ENCODE results near the gene SLC44A4. TPM values are rescaled to one million over a fixed set of nuclear protein-coding genes. Genes with fewer than 3 reads are reported as not detected.

The SLC44A4 gene
- total and polyA plus RNA-seq, 9 of the 15 experiments (the other 6 are each of a cell fraction or from before 2014, with no cell fraction given), result 7.9 to 18.6 (median 11.2) TPM

DNA sequence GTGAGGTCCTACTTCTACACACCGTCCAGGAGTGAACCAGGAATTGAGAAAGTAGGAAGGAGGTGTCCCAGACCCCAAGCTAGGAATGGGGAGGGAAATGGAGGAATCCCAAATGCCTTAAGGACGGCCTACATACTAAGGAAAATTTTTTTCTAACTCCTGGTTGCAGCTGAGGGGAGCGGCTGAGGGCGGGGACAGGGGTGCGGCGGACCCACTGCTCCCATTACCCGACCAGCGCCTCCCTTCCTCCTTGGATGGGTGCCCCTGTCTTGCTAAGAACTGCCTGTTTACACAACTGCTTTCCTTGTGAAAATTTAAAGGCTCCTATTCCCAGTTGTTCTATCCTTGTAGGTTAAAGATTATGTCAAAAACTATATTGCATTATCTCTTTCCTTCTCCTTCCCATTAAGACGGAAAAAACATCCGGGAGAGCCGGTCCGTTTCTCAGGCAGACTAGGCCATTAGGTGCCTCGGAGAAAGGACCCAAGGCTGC lies 52.0 kb downstream of the SLC44A4 start (continued):
- TF ChIP-seq ETV1 (tag; conservative IDR thresholded peaks at IDR 0.05; ENCODE audit: low read depth) (peak; percentile 82), PHF8 (IDR thresholded peaks at IDR 0.05; ENCODE audit: borderline replicate concordance, low read length) (peak; percentile 52), NFATC3 (IDR thresholded peaks at IDR 0.05) (peak; percentile 71; the same call in 1 of the 2 replicates), PHB (CRISPR knock-in tag; IDR thresholded peaks at IDR 0.05) (0 out of 2 replicates have a peak, but pooled peaks have one; percentile 41), KDM5B (IDR thresholded peaks at IDR 0.05; ENCODE audit: insufficient replicate concordance, low read depth, low read length) (peak; percentile 39), ETS2 (tag; IDR thresholded peaks at IDR 0.05; ENCODE audit: borderline replicate concordance, poor library complexity, severe bottlenecking) (no peak), TRIM28 (IDR thresholded peaks at IDR 0.05) (peak; percentile 63; the same call in 1 of the 2 replicates), ZNF583 (CRISPR knock-in tag; IDR thresholded peaks at IDR 0.05) (0 out of 2 replicates have a peak, but pooled peaks have one; percentile 21), MEF2D (tag; conservative IDR thresholded peaks at IDR 0.05; ENCODE audit: low read depth) (peak; percentile 64; the same call in 1 of the 2 replicates)
- TF ChIP-seq, protein P1, sequence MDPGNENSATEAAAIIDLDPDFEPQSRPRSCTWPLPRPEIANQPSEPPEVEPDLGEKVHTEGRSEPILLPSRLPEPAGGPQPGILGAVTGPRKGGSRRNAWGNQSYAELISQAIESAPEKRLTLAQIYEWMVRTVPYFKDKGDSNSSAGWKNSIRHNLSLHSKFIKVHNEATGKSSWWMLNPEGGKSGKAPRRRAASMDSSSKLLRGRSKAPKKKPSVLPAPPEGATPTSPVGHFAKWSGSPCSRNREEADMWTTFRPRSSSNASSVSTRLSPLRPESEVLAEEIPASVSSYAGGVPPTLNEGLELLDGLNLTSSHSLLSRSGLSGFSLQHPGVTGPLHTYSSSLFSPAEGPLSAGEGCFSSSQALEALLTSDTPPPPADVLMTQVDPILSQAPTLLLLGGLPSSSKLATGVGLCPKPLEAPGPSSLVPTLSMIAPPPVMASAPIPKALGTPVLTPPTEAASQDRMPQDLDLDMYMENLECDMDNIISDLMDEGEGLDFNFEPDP (CRISPR knock-in tag; IDR thresholded peaks at IDR 0.05), result 0 out of 2 replicates have a peak, but pooled peaks have one; percentile 10
- TF ChIP-seq, protein P2, sequence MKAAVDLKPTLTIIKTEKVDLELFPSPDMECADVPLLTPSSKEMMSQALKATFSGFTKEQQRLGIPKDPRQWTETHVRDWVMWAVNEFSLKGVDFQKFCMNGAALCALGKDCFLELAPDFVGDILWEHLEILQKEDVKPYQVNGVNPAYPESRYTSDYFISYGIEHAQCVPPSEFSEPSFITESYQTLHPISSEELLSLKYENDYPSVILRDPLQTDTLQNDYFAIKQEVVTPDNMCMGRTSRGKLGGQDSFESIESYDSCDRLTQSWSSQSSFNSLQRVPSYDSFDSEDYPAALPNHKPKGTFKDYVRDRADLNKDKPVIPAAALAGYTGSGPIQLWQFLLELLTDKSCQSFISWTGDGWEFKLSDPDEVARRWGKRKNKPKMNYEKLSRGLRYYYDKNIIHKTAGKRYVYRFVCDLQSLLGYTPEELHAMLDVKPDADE (conservative IDR thresholded peaks at IDR 0.05; ENCODE audit: control insufficient read depth, low read depth, low read length), result peak; percentile 79; the same call in 1 of the 2 replicates
- TF ChIP-seq, protein P3, sequence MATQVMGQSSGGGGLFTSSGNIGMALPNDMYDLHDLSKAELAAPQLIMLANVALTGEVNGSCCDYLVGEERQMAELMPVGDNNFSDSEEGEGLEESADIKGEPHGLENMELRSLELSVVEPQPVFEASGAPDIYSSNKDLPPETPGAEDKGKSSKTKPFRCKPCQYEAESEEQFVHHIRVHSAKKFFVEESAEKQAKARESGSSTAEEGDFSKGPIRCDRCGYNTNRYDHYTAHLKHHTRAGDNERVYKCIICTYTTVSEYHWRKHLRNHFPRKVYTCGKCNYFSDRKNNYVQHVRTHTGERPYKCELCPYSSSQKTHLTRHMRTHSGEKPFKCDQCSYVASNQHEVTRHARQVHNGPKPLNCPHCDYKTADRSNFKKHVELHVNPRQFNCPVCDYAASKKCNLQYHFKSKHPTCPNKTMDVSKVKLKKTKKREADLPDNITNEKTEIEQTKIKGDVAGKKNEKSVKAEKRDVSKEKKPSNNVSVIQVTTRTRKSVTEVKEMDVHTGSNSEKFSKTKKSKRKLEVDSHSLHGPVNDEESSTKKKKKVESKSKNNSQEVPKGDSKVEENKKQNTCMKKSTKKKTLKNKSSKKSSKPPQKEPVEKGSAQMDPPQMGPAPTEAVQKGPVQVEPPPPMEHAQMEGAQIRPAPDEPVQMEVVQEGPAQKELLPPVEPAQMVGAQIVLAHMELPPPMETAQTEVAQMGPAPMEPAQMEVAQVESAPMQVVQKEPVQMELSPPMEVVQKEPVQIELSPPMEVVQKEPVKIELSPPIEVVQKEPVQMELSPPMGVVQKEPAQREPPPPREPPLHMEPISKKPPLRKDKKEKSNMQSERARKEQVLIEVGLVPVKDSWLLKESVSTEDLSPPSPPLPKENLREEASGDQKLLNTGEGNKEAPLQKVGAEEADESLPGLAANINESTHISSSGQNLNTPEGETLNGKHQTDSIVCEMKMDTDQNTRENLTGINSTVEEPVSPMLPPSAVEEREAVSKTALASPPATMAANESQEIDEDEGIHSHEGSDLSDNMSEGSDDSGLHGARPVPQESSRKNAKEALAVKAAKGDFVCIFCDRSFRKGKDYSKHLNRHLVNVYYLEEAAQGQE (IDR thresholded peaks at IDR 0.05; ENCODE audit: borderline replicate concordance), result no peak
- TF ChIP-seq, protein P3 (CRISPR knock-in tag; IDR thresholded peaks at IDR 0.05; ENCODE audit: low read depth), result peak; percentile 80
- TF ChIP-seq, protein P4, sequence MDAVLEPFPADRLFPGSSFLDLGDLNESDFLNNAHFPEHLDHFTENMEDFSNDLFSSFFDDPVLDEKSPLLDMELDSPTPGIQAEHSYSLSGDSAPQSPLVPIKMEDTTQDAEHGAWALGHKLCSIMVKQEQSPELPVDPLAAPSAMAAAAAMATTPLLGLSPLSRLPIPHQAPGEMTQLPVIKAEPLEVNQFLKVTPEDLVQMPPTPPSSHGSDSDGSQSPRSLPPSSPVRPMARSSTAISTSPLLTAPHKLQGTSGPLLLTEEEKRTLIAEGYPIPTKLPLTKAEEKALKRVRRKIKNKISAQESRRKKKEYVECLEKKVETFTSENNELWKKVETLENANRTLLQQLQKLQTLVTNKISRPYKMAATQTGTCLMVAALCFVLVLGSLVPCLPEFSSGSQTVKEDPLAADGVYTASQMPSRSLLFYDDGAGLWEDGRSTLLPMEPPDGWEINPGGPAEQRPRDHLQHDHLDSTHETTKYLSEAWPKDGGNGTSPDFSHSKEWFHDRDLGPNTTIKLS (IDR thresholded peaks at IDR 0.05; ENCODE audit: borderline replicate concordance, low read depth), result no peak
